ENCODE measurements around the gene DCLK3.
A peak's percentile ranks its signal among the peaks of the same experiment; 100 is the strongest.

Gene DCLK3

GRCh38 chr3:36669764-36670163, 94.6 kb downstream of the DCLK3 start:
- TF ChIP-seq CTCF (IDR thresholded peaks at IDR 0.05; ENCODE audit: low read depth, low read length), result no peak
- no peak for DNase-seq (ENCODE audit: low read depth in 2 of 2)
- no peak overlapping the region for H3K4me3 ChIP-seq (replicated peaks in 1 of 2; ENCODE audit: low read depth in 2 of 2, low read length in 2 of 2)

DNA sequence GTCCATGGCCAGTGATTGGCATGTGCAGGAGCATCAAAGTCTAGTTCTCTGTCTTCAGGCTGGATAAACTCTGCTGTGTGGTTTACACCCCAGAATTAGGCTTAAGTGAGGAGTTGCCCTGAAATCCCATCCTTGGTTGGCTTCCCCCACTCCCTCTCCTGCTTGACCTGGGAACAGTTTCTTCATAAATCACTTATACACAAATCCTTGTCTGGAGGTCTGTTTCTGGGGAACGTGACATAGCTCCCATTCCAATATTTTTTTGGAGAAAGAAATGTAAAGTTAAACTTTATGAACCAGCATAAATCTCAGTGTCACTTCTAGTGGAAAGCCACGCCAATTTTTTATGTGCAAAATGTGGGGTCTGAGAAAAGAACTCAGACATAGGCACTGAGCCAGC, 98.2 kb downstream of the DCLK3 start:
- DNase-seq (ENCODE audit: low read depth in 2 of 2), result no peak
- TF ChIP-seq CTCF (IDR thresholded peaks at IDR 0.05; ENCODE audit: low read depth, low read length), result no peak
- no peak overlapping the region for H3K4me3 ChIP-seq (replicated peaks in 1 of 2; ENCODE audit: low read depth in 2 of 2, low read length in 2 of 2)

DNA sequence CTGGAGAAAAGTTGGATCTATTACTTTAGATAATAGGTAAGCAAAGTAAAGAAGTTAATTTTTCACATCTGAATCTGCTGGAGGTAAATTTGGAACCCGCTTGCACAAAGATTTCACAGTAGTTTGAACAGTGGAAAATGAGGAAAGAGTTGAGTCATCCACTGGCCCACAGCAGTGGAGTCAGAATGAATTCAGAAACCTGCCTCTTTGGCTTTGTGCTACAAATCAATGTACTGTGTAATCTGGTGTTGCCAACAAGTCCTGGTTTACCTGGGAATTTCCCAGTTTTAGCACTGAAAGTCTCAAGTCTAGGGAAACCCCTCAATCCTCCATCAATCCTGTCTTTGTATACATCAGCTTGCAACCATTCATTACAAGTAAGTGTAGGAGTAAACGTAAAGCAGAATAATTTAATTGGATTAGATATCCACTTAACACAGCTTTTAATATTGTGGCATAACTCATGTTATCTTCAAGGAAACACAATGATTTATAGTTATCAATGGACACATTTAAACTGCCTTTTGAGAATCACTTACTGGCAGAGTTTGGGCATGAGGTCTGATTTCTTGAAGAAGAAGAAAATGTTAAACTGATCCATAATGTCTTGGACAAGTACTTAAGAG, 100.6 kb downstream of the DCLK3 start:
- DNase-seq (ENCODE audit: low read depth in 2 of 2), result peak in 1 of 2 donors; percentile 52
- TF ChIP-seq CTCF (IDR thresholded peaks at IDR 0.05; ENCODE audit: low read depth, low read length), result no peak
- no peak overlapping the region for H3K4me3 ChIP-seq (replicated peaks in 1 of 2; ENCODE audit: low read depth in 2 of 2, low read length in 2 of 2)

- TF ChIP-seq CTCF (IDR thresholded peaks at IDR 0.05; ENCODE audit: low read depth, low read length), result no peak
- no peak overlapping the region for H3K4me3 ChIP-seq (replicated peaks in 1 of 2; ENCODE audit: low read depth in 2 of 2, low read length in 2 of 2)
- no peak for DNase-seq (ENCODE audit: low read depth in 2 of 2)
Observed at GRCh38 chr3:36662626-36663025, 101.7 kb downstream of the DCLK3 start.
